SU-DHL-6 (cell line): ENCODE measurements around the gene ARL8A.

Experiments
- H2AFZ ChIP-seq: fragments of 200-600 bp; sonication (generic); 2 replicates; pipeline ENCODE4 v1.6.1; 2014; ENCODE audit warnings: low read depth, mild to moderate bottlenecking, moderate library complexity, mixed read lengths, antibody characterized with exemption, low read length; ENCODE audit not compliant: severe bottlenecking
- H3F3A ChIP-seq: fragments of 200-600 bp; shearing (Covaris generic); 2 replicates; pipeline ENCODE4 v1.6.0; 2016; ENCODE audit warnings: antibody characterized with exemption, mild to moderate bottlenecking; ENCODE audit not compliant: insufficient read depth
- H3K27ac ChIP-seq: fragments of 200-600 bp; sonication (generic); 2 replicates; pipeline ENCODE4 v1.5.1; 2016; ENCODE audit warnings: low read depth, mild to moderate bottlenecking, low read length, moderate library complexity, mixed read lengths
- H3K27me3 ChIP-seq: fragments of 200-600 bp; sonication (generic), shearing (Covaris generic); 2 replicates; pipeline ENCODE4 v1.6.0; 2014; ENCODE audit warnings: mild to moderate bottlenecking, low read length
- H3K36me3 ChIP-seq: fragments of 200-600 bp; sonication (generic); 2 replicates; pipeline ENCODE4 v1.6.1; 2014; ENCODE audit warnings: mild to moderate bottlenecking, low read length, mixed read lengths
- H3K4me2 ChIP-seq: fragments of 300-600, 200-600 bp; shearing (Covaris generic), sonication (generic); 2 replicates; pipeline ENCODE4 v1.6.0; 2014; ENCODE audit warnings: low read length, low read depth, mild to moderate bottlenecking; ENCODE audit not compliant: poor library complexity, severe bottlenecking
- H3K4me3 ChIP-seq: fragments of 200-600 bp; sonication (generic); 2 replicates; pipeline ENCODE4 v1.5.1; 2014; ENCODE audit warnings: antibody characterized with exemption, low read length, mild to moderate bottlenecking, mixed read lengths; ENCODE audit not compliant: insufficient read depth, poor library complexity, severe bottlenecking
- H3K79me2 ChIP-seq: fragments of 200-600 bp; sonication (generic); 2 replicates; pipeline ENCODE4 v1.6.1; 2014; ENCODE audit warnings: mild to moderate bottlenecking, low read length, moderate library complexity; ENCODE audit not compliant: insufficient read depth
- H3K9ac ChIP-seq: fragments of 200-600 bp; sonication (generic); 2 replicates; pipeline ENCODE4 v1.7.0; 2014; ENCODE audit warnings: mild to moderate bottlenecking, low read length
- H3K9me2 ChIP-seq: fragments of 200-600 bp; sonication (generic); replicated peaks from 2 replicates; pipeline ENCODE4 v1.6.1; 2014; ENCODE audit warnings: low read length; ENCODE audit not compliant: insufficient read depth
- H3K9me3 ChIP-seq: fragments of 200-600 bp; sonication (generic); 2 replicates; pipeline ENCODE4 v1.6.1; 2014; ENCODE audit warnings: low read length, mixed read lengths; ENCODE audit not compliant: insufficient read depth
- H4K20me1 ChIP-seq: fragments of 200-600 bp; sonication (generic); 2 replicates; pipeline ENCODE4 v1.6.1; 2014; ENCODE audit warnings: low read depth, mild to moderate bottlenecking, antibody characterized with exemption, low read length, moderate library complexity, mixed read lengths
- EZH2phosphoT487 ChIP-seq: fragments of 200-600 bp; sonication (generic), shearing (Covaris generic); conservative IDR thresholded peaks from 2 replicates; pipeline ENCODE4 v1.6.1; 2018; ENCODE audit warnings: mild to moderate bottlenecking, antibody characterized with exemption, low read length, moderate library complexity, mixed read lengths
- TF ChIP-seq, protein P1 (sequence below): fragments of 200-600 bp; sonication (generic); IDR thresholded peaks from one replicate; pipeline ENCODE4 v1.5.1; 2017; ENCODE audit warnings: antibody characterized with exemption, mild to moderate bottlenecking, low read length, moderate library complexity; ENCODE audit not compliant: insufficient read depth, poor library complexity, severe bottlenecking

The ARL8A gene

GRCh38 chr1:202133989-202134388, 10.5 kb downstream of the ARL8A start:
- Histone ChIP-seq H3K4me3 (no peak overlapping the region), H3K4me2 (no peak overlapping the region), H3K27ac (no peak overlapping the region)

DNA sequence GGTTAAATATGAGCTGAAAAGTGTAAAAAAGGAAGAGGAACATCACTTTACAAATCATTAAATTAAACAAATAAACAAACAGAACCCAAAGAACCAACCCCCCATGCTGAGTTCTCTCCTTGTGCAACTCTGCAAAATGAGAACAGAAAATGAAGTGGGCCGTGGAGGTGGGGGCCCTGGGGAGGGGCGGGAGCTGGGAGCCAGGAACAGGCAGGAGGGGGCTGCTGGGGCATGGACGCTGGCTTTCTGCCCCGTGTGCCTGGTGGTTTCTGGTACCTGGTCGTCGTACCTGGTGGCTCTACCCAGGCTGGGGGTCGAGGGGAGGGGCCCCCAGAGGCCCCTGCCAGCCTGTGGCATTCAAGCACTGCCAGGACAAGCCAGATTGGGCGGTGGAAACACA, 11.0 kb downstream of the ARL8A start:
- H3F3A ChIP-seq: no peaks in the 10 kb centered on the region
- H4K20me1 ChIP-seq: 0 out of 2 replicates have a peak, but pooled peaks cover under 1% of the 10 kb centered on the region

More at GRCh38 chr1:202133989-202134388, 10.5 kb downstream of the ARL8A start:
- Histone ChIP-seq H3K36me3 (no peaks in the 10 kb centered on the region), H3K79me2 (peaks cover 8% of the 10 kb centered on the region), H3K9ac (no peak overlapping the region), H3K9me2 (no peaks in the 10 kb centered on the region), H2AFZ (no peak overlapping the region), H3K27me3 (no peaks in the 10 kb centered on the region), H4K20me1 (0 out of 2 replicates have a peak, but pooled peaks cover 3% of the 10 kb centered on the region), H3K9me3 (no peaks in the 10 kb centered on the region), H3F3A (no peaks in the 10 kb centered on the region)
- TF ChIP-seq EZH2phosphoT487: no peak
- TF ChIP-seq, protein P1, sequence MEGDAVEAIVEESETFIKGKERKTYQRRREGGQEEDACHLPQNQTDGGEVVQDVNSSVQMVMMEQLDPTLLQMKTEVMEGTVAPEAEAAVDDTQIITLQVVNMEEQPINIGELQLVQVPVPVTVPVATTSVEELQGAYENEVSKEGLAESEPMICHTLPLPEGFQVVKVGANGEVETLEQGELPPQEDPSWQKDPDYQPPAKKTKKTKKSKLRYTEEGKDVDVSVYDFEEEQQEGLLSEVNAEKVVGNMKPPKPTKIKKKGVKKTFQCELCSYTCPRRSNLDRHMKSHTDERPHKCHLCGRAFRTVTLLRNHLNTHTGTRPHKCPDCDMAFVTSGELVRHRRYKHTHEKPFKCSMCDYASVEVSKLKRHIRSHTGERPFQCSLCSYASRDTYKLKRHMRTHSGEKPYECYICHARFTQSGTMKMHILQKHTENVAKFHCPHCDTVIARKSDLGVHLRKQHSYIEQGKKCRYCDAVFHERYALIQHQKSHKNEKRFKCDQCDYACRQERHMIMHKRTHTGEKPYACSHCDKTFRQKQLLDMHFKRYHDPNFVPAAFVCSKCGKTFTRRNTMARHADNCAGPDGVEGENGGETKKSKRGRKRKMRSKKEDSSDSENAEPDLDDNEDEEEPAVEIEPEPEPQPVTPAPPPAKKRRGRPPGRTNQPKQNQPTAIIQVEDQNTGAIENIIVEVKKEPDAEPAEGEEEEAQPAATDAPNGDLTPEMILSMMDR: no peak

GRCh38 chr1:202133001-202133400, 11.5 kb downstream of the ARL8A start:
- Histone ChIP-seq H2AFZ (no peak overlapping the region), H4K20me1 (no peaks in the 10 kb centered on the region), H3K4me3 (no peak overlapping the region), H3K9me3 (no peaks in the 10 kb centered on the region), H3K9me2 (no peaks in the 10 kb centered on the region), H3K4me2 (no peak overlapping the region), H3K79me2 (no peaks in the 10 kb centered on the region), H3K9ac (no peak overlapping the region), H3K27me3 (no peaks in the 10 kb centered on the region), H3F3A (no peaks in the 10 kb centered on the region), H3K27ac (no peak overlapping the region), H3K36me3 (no peaks in the 10 kb centered on the region)
- TF ChIP-seq, protein P1: no peak
- TF ChIP-seq EZH2phosphoT487: no peak

More for the DNA sequence above, 11.0 kb downstream of the ARL8A start:
- no peak overlapping the region for H3K4me2 ChIP-seq
- H3K79me2 ChIP-seq: peaks cover 3% of the 10 kb centered on the region
- no peaks in the 10 kb centered on the region for H3K9me2 ChIP-seq
- no peak overlapping the region for H3K9ac ChIP-seq
- H2AFZ ChIP-seq: no peak overlapping the region
- no peak overlapping the region for H3K27ac ChIP-seq
- H3K4me3 ChIP-seq: no peak overlapping the region
- no peaks in the 10 kb centered on the region for H3K9me3 ChIP-seq
- no peaks in the 10 kb centered on the region for H3K27me3 ChIP-seq
- no peaks in the 10 kb centered on the region for H3K36me3 ChIP-seq
- TF ChIP-seq EZH2phosphoT487: no peak
- TF ChIP-seq, protein P1: no peak
